SK-N-SH treated with all-trans-retinoic acid at 6 μM for 48 hours (cell line): ENCODE measurements around the gene PEX16.

ENCODE experiments used
- ATAC-seq: fragments of 200-7000 bp; cut with Tn5 transposase; 3 replicates; pipeline ENCODE4 v1.9.1; 2020; ENCODE audit warnings: mild to moderate bottlenecking, moderate library complexity
- BACH2 ChIP-seq: fragments of 250-450 bp; sonication (Bioruptor Pico); IDR thresholded peaks from 2 replicates; pipeline ENCODE4 v1.9.0; 2021; ENCODE audit warnings: mild to moderate bottlenecking, borderline replicate concordance
- CREB5 ChIP-seq: fragments of 250-450 bp; sonication (Bioruptor Pico); IDR thresholded peaks from 2 replicates; pipeline ENCODE4 v1.5.1; 2020; ENCODE audit warnings: low read depth, mild to moderate bottlenecking, moderate library complexity
- CSDC2 ChIP-seq: fragments of 250-450 bp; sonication (Bioruptor Pico); IDR thresholded peaks from 2 replicates; pipeline ENCODE4 v1.5.0; 2020; ENCODE audit warnings: mild to moderate bottlenecking, moderate library complexity
- CSRNP3 ChIP-seq: fragments of 250-450 bp; sonication (Bioruptor Pico); IDR thresholded peaks from 2 replicates; pipeline ENCODE4 v1.5.1; 2021; ENCODE audit warnings: mild to moderate bottlenecking, moderate library complexity
- ESRRG ChIP-seq: fragments of 250-450 bp; sonication (Bioruptor Pico); IDR thresholded peaks from 2 replicates; pipeline ENCODE4 v1.6.1; 2021; ENCODE audit warnings: mild to moderate bottlenecking
- ISL1 ChIP-seq: fragments of 250-450 bp; sonication (Bioruptor Pico); IDR thresholded peaks from 2 replicates; pipeline ENCODE4 v2.1.2; 2022; ENCODE audit warnings: mild to moderate bottlenecking, moderate library complexity
- OSR1 ChIP-seq: fragments of 250-450 bp; sonication (Bioruptor Pico); IDR thresholded peaks from 2 replicates; pipeline ENCODE4 v1.8.0; 2022; ENCODE audit warnings: moderate library complexity, mild to moderate bottlenecking, inconsistent platforms
- PATZ1 ChIP-seq: fragments of 250-450 bp; sonication (Bioruptor Pico); IDR thresholded peaks from 2 replicates; pipeline ENCODE4 v1.8.0; 2020; ENCODE audit warnings: mild to moderate bottlenecking, moderate library complexity, borderline replicate concordance
- POU6F1 ChIP-seq: fragments of 250-450 bp; sonication (Bioruptor Pico); IDR thresholded peaks from 2 replicates; pipeline ENCODE4 v1.8.0; 2021; ENCODE audit warnings: low read depth, mild to moderate bottlenecking, moderate library complexity, borderline replicate concordance
- PPARA ChIP-seq: fragments of 250-450 bp; sonication (Bioruptor Pico); IDR thresholded peaks from 2 replicates; pipeline ENCODE4 v1.5.0; 2020; ENCODE audit warnings: mild to moderate bottlenecking, borderline replicate concordance
- SNAI2 ChIP-seq: fragments of 250-450 bp; sonication (Bioruptor Pico); IDR thresholded peaks from 2 replicates; pipeline ENCODE4 v1.5.0; 2020; ENCODE audit warnings: mild to moderate bottlenecking, moderate library complexity
- TCF4 ChIP-seq: fragments of 250-450 bp; sonication (Bioruptor Pico); IDR thresholded peaks from 2 replicates; pipeline ENCODE4 v1.8.0; 2021; ENCODE audit warnings: mild to moderate bottlenecking, moderate library complexity, borderline replicate concordance
- TOX ChIP-seq: fragments of 250-450 bp; sonication (Bioruptor Pico); IDR thresholded peaks from 2 replicates; pipeline ENCODE4 v1.8.0; 2021; ENCODE audit warnings: mild to moderate bottlenecking, moderate library complexity, borderline replicate concordance
- TSHZ2 ChIP-seq: fragments of 250-450 bp; sonication (Bioruptor Pico); IDR thresholded peaks from 2 replicates; pipeline ENCODE4 v1.5.0; 2020; ENCODE audit warnings: mild to moderate bottlenecking, moderate library complexity
- ZC3H10 ChIP-seq: fragments of 250-450 bp; sonication (Bioruptor Pico); IDR thresholded peaks from 2 replicates; pipeline ENCODE4 v1.5.1; 2021; ENCODE audit warnings: mild to moderate bottlenecking, moderate library complexity
- ZFP3 ChIP-seq: fragments of 250-450 bp; sonication (Bioruptor Pico); IDR thresholded peaks from 2 replicates; pipeline ENCODE4 v1.5.0; 2020; ENCODE audit warnings: mild to moderate bottlenecking, moderate library complexity
- ZNF565 ChIP-seq: fragments of 450-650 bp; formaldehyde crosslinking; conservative IDR thresholded peaks from 2 replicates; pipeline ENCODE4 v1.5.0; 2020; ENCODE audit warnings: low read depth, mild to moderate bottlenecking, moderate library complexity
- ZNF70 ChIP-seq: fragments of 450-650 bp; formaldehyde crosslinking; IDR thresholded peaks from 2 replicates; pipeline ENCODE4 v1.5.0; 2020; ENCODE audit warnings: mild to moderate bottlenecking, moderate library complexity

PEX16 gene

GRCh38 chr11:45902452-45903380 lies 15.0 kb downstream of the PEX16 start:
- TF ChIP-seq PATZ1 (CRISPR knock-in tag) (no peak), SNAI2 (CRISPR knock-in tag) (no peak), CSDC2 (CRISPR knock-in tag) (no peak), POU6F1 (CRISPR knock-in tag) (no peak), TSHZ2 (CRISPR knock-in tag) (no peak), CSRNP3 (no peak), TCF4 (no peak), CREB5 (CRISPR knock-in tag) (no peak), ZFP3 (CRISPR knock-in tag) (no peak), BACH2 (CRISPR knock-in tag) (no peak), ISL1 (CRISPR knock-in tag) (no peak), ZNF70 (CRISPR knock-in tag) (no peak)
- no peak for ATAC-seq

GRCh38 chr11:45901626-45902025 lies 16.1 kb downstream of the PEX16 start:
- ATAC-seq, result no peak
- TF ChIP-seq ZC3H10 (no peak), TOX (CRISPR knock-in tag) (no peak), SNAI2 (CRISPR knock-in tag) (no peak), CSDC2 (CRISPR knock-in tag) (no peak), ZNF565 (no peak), PATZ1 (CRISPR knock-in tag) (no peak), ESRRG (no peak), PPARA (CRISPR knock-in tag) (no peak), OSR1 (CRISPR knock-in tag) (no peak), CREB5 (CRISPR knock-in tag) (no peak), ISL1 (CRISPR knock-in tag) (no peak)
- TF ChIP-seq, all 23 proteins: peak for 0
